ENCODE data around the gene OGA. TPM values are rescaled to one million over a fixed set of nuclear protein-coding genes. Genes with fewer than 3 reads are reported as not detected.

The OGA gene
- total RNA-seq, 2 experiments from 2014 or later, result 395 to 416 TPM

- Histone ChIP-seq H3K27me3 (ENCODE audit: control insufficient read depth in 1 of 2, insufficient read depth in 2 of 2, low read length in 2 of 2) (peaks cover 0 to 5% of the 10 kb centered on the region in 2 experiments), H3K4me3 (ENCODE audit: low read length) (no peak overlapping the region), H3K27ac (ENCODE audit: low read depth in 1 of 2, low read length in 2 of 2) (no peak overlapping the region), H3K4me1 (ENCODE audit: insufficient read depth, low read length) (no peaks in the 10 kb centered on the region), H3K9me3 (ENCODE audit: control insufficient read depth in 1 of 2, insufficient read depth in 1 of 2, low read length in 2 of 2) (no peaks in the 10 kb centered on the region), H3K36me3 (ENCODE audit: insufficient read depth, low read length) (no peaks in the 10 kb centered on the region)
- Mint-ChIP-seq H3K27ac (no peak overlapping the region), H3K9me3 (no peaks in the 10 kb centered on the region), H3K4me1 (ENCODE audit: low read depth) (no peaks in the 10 kb centered on the region), H3K27me3 (peaks cover 15% of the 10 kb centered on the region), H3K4me3 (no peak overlapping the region), H3K36me3 (ENCODE audit: low read depth) (no peaks in the 10 kb centered on the region)
- intact Hi-C loops (cut with DNase I, micrococcal nuclease), result no loop called here
- ATAC-seq (ENCODE audit: poor library complexity), result no peak
- ChIA-PET CTCF (no interaction called here), POLR2A (no interaction called here)
- TF ChIP-seq, protein P1, sequence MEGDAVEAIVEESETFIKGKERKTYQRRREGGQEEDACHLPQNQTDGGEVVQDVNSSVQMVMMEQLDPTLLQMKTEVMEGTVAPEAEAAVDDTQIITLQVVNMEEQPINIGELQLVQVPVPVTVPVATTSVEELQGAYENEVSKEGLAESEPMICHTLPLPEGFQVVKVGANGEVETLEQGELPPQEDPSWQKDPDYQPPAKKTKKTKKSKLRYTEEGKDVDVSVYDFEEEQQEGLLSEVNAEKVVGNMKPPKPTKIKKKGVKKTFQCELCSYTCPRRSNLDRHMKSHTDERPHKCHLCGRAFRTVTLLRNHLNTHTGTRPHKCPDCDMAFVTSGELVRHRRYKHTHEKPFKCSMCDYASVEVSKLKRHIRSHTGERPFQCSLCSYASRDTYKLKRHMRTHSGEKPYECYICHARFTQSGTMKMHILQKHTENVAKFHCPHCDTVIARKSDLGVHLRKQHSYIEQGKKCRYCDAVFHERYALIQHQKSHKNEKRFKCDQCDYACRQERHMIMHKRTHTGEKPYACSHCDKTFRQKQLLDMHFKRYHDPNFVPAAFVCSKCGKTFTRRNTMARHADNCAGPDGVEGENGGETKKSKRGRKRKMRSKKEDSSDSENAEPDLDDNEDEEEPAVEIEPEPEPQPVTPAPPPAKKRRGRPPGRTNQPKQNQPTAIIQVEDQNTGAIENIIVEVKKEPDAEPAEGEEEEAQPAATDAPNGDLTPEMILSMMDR (IDR thresholded peaks at IDR 0.05), result no peak
- DNase-seq, result no peak
Measured at GRCh38 chr10:101760510-101760909, 57.7 kb downstream of the OGA start.

DNA sequence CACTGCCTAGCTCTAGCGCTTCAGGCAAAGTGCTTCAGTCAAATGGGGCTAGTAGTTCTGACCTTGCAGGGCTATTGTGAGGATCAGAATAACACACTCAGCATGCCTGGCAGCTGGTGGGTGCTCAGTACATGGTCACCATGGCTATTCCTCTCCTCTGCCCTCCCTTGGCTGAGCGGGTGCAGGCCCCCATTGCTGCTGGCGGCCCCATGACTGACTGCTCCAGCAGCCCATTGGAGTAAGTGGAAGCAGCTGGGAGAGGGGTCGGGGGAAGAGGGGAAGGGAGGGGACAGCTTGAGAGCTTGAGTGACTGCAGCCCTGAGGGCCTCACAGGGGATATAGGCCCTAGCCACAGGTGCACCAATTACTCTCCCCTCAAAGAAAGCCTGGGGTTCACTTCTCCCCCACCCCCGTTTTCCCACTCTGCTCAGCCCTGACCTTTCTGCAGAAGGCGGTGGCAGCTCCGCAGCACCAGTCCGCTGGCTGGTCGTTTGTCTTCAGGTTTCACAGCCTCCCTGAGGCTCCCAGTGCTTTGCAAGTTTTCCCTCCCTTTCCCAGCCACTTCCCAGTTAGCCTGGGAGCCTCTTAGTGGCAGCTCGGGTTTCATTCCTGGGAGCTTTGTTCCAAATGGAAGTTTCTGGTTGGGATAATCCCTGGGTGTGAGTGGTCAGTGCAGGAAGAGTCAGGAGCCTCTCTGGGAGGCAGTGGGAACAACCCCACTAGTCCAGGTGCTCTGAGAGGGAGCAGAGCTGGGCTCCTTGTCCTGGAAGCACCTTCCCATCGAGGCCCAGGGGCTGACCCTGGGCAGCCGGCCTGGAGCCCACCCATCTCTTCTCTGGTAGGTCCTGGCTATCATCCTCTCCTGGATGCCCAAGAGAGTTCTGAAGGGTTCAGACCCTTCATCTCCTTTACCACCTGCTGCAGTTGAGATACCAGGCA is 58.7 kb downstream of the OGA start:
- H3K9me3 Mint-ChIP-seq, result no peaks in the 10 kb centered on the region
- DNase-seq (no peak), ATAC-seq (ENCODE audit: poor library complexity) (no peak)
- Histone ChIP-seq H3K4me1 (ENCODE audit: insufficient read depth, low read length) (no peaks in the 10 kb centered on the region), H3K4me3 (ENCODE audit: low read length) (no peak overlapping the region), H3K9me3 (ENCODE audit: control insufficient read depth in 1 of 2, insufficient read depth in 1 of 2, low read length in 2 of 2) (no peaks in the 10 kb centered on the region), H3K27ac (ENCODE audit: low read depth in 1 of 2, low read length in 2 of 2) (no peak overlapping the region), H3K27me3 (ENCODE audit: control insufficient read depth in 1 of 2, insufficient read depth in 2 of 2, low read length in 2 of 2) (no peaks in the 10 kb centered on the region), H3K36me3 (ENCODE audit: insufficient read depth, low read length) (no peaks in the 10 kb centered on the region)
- H3K36me3 Mint-ChIP-seq (ENCODE audit: low read depth), result no peaks in the 10 kb centered on the region
- H3K27me3 Mint-ChIP-seq, result peaks cover 19% of the 10 kb centered on the region
- ChIA-PET CTCF (no interaction called here), POLR2A (no interaction called here)
- no peak overlapping the region for H3K27ac Mint-ChIP-seq
- TF ChIP-seq, protein P1 (IDR thresholded peaks at IDR 0.05), result no peak
- intact Hi-C loops (cut with DNase I, micrococcal nuclease), result no loop called here
- no peak overlapping the region for H3K4me3 Mint-ChIP-seq
- H3K4me1 Mint-ChIP-seq (ENCODE audit: low read depth), result no peaks in the 10 kb centered on the region

DNA sequence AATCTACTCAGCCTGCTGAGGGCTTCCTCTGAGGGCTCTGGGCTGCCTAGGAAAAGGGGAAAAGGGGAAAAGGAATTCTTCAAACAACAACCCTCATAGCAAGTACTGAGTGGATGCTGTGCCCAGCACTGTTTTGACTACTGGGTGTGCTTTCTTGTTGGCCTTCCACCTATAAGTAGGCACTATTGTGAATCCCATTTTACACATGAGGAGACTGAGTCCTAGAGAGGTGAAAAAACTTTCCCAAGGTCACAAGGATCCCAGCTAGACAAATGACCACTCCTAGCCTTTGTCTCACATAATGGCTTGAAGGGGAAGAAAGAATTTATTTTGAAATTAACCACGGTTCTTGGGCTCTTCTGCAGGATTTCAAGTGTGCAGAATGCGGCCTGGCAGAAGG is 59.4 kb downstream of the OGA start:
- Histone ChIP-seq H3K36me3 (ENCODE audit: insufficient read depth, low read length) (no peaks in the 10 kb centered on the region), H3K27ac (ENCODE audit: low read depth in 1 of 2, low read length in 2 of 2) (no peak overlapping the region), H3K4me1 (ENCODE audit: insufficient read depth, low read length) (no peaks in the 10 kb centered on the region), H3K4me3 (ENCODE audit: low read length) (no peak overlapping the region), H3K27me3 (ENCODE audit: control insufficient read depth in 1 of 2, insufficient read depth in 2 of 2, low read length in 2 of 2) (no peaks in the 10 kb centered on the region), H3K9me3 (ENCODE audit: control insufficient read depth in 1 of 2, insufficient read depth in 1 of 2, low read length in 2 of 2) (no peaks in the 10 kb centered on the region)
- peaks cover 19% of the 10 kb centered on the region for H3K27me3 Mint-ChIP-seq
- ChIA-PET POLR2A (no interaction called here), CTCF (no interaction called here)
- no peaks in the 10 kb centered on the region for H3K4me1 Mint-ChIP-seq (ENCODE audit: low read depth)
- ATAC-seq (ENCODE audit: poor library complexity) (no peak), DNase-seq (no peak)
- TF ChIP-seq, protein P1 (IDR thresholded peaks at IDR 0.05), result no peak
- intact Hi-C loops (cut with DNase I, micrococcal nuclease), result no loop called here
- H3K36me3 Mint-ChIP-seq (ENCODE audit: low read depth), result no peaks in the 10 kb centered on the region
- no peak overlapping the region for H3K27ac Mint-ChIP-seq
- H3K9me3 Mint-ChIP-seq, result no peaks in the 10 kb centered on the region
- no peak overlapping the region for H3K4me3 Mint-ChIP-seq

Measured in CD4-positive, alpha-beta T cell (primary cell).